ENCODE data around the gene VIPR1. TPM values are rescaled to one million over a fixed set of nuclear protein-coding genes. Genes with fewer than 3 reads are reported as not detected.

VIPR1 gene
- total RNA-seq, 1 experiment from 2014 or later: 3.7 TPM

GRCh38 chr3:42532229-42532628, 29.8 kb downstream of the VIPR1 start:
- H3K36me3 ChIP-seq (ENCODE audit: low read depth, low read length): no peaks in the 10 kb centered on the region
- intact Hi-C loops (cut with micrococcal nuclease): no loop called here
- H3K9me3 ChIP-seq (ENCODE audit: low read length): no peaks in the 10 kb centered on the region
- no peak overlapping the region for H3K4me2 ChIP-seq (ENCODE audit: low read length)
- H3K4me1 ChIP-seq (ENCODE audit: insufficient read depth, low read length): no peaks in the 10 kb centered on the region
- no peaks in the 10 kb centered on the region for H4K20me1 ChIP-seq (ENCODE audit: low read length)
- no peak for DNase-seq
- H2AFZ ChIP-seq (ENCODE audit: low read length): no peak overlapping the region
- H3K27me3 ChIP-seq (ENCODE audit: low read length): no peaks in the 10 kb centered on the region
- BruUV-seq (replicated peaks): no TSS peak
- no peaks in the 10 kb centered on the region for H3K79me2 ChIP-seq (ENCODE audit: low read length)
- TF ChIP-seq EZH2phosphoT487 (IDR thresholded peaks at IDR 0.05; ENCODE audit: borderline replicate concordance, low read length) (no peak), EZH2 (IDR thresholded peaks at IDR 0.05; ENCODE audit: low read length, unreplicated experiment) (no peak), CTCF (conservative IDR thresholded peaks at IDR 0.05; ENCODE audit: low read depth, low read length) (no peak)
- ATAC-seq: no peak
- no peak overlapping the region for H3K4me3 ChIP-seq (ENCODE audit: low read length)
- H3K9ac ChIP-seq (ENCODE audit: low read length): no peak overlapping the region
- CTCF ChIA-PET: no interaction called here
- H3F3A ChIP-seq (ENCODE audit: low read length, unreplicated experiment): no peaks in the 10 kb centered on the region
- POLR2A ChIA-PET (ENCODE audit: unreplicated experiment): no interaction called here
- no peaks in the 10 kb centered on the region for H3K9me2 ChIP-seq (replicated peaks; ENCODE audit: low read length)
- no peak overlapping the region for H3K27ac ChIP-seq (ENCODE audit: low read length)

- intact Hi-C loops (cut with micrococcal nuclease): no loop called here
- no peaks in the 10 kb centered on the region for H3K4me1 ChIP-seq (ENCODE audit: insufficient read depth, low read length)
- H3K9me2 ChIP-seq (replicated peaks; ENCODE audit: low read length): no peaks in the 10 kb centered on the region
- TF ChIP-seq EZH2phosphoT487 (IDR thresholded peaks at IDR 0.05; ENCODE audit: borderline replicate concordance, low read length) (no peak), CTCF (conservative IDR thresholded peaks at IDR 0.05; ENCODE audit: low read depth, low read length) (no peak), EZH2 (IDR thresholded peaks at IDR 0.05; ENCODE audit: low read length, unreplicated experiment) (no peak)
- ChIA-PET POLR2A (ENCODE audit: unreplicated experiment) (no interaction called here), CTCF (no interaction called here)
- DNase-seq: no peak
- no peaks in the 10 kb centered on the region for H4K20me1 ChIP-seq (ENCODE audit: low read length)
- no peaks in the 10 kb centered on the region for H3K9me3 ChIP-seq (ENCODE audit: low read length)
- H3K36me3 ChIP-seq (ENCODE audit: low read depth, low read length): no peaks in the 10 kb centered on the region
- H3K27ac ChIP-seq (ENCODE audit: low read length): no peak overlapping the region
- no peaks in the 10 kb centered on the region for H3F3A ChIP-seq (ENCODE audit: low read length, unreplicated experiment)
- no peaks in the 10 kb centered on the region for H3K27me3 ChIP-seq (ENCODE audit: low read length)
- H3K79me2 ChIP-seq (ENCODE audit: low read length): no peaks in the 10 kb centered on the region
- BruUV-seq (replicated peaks): no TSS peak
- no peak overlapping the region for H3K9ac ChIP-seq (ENCODE audit: low read length)
- no peak overlapping the region for H3K4me3 ChIP-seq (ENCODE audit: low read length)
- peak; percentile 14; the same call in 1 of the 2 replicates for ATAC-seq
- no peak overlapping the region for H2AFZ ChIP-seq (ENCODE audit: low read length)
- H3K4me2 ChIP-seq (ENCODE audit: low read length): no peak overlapping the region
These were observed 30.9 kb downstream of the VIPR1 start for GRCh38 chr3:42533161-42533897.

- Histone ChIP-seq H3K27me3 (ENCODE audit: low read length) (no peaks in the 10 kb centered on the region), H3K9me2 (replicated peaks; ENCODE audit: low read length) (no peaks in the 10 kb centered on the region), H3K9ac (ENCODE audit: low read length) (no peak overlapping the region), H4K20me1 (ENCODE audit: low read length) (no peaks in the 10 kb centered on the region), H3K36me3 (ENCODE audit: low read depth, low read length) (no peaks in the 10 kb centered on the region), H3K4me2 (ENCODE audit: low read length) (no peak overlapping the region), H3K4me1 (ENCODE audit: insufficient read depth, low read length) (no peaks in the 10 kb centered on the region), H3K27ac (ENCODE audit: low read length) (no peak overlapping the region), H2AFZ (ENCODE audit: low read length) (no peak overlapping the region), H3K79me2 (ENCODE audit: low read length) (no peaks in the 10 kb centered on the region), H3K4me3 (ENCODE audit: low read length) (no peak overlapping the region), H3F3A (ENCODE audit: low read length, unreplicated experiment) (no peaks in the 10 kb centered on the region), H3K9me3 (ENCODE audit: low read length) (no peaks in the 10 kb centered on the region)
- intact Hi-C loops (cut with micrococcal nuclease): no loop called here
- POLR2A ChIA-PET (ENCODE audit: unreplicated experiment): no interaction called here
- DNase-seq (peak; percentile 53), ATAC-seq (peak; percentile 33)
- TF ChIP-seq EZH2 (IDR thresholded peaks at IDR 0.05; ENCODE audit: low read length, unreplicated experiment) (no peak), CTCF (conservative IDR thresholded peaks at IDR 0.05; ENCODE audit: low read depth, low read length) (peak; percentile 68)
- CTCF ChIA-PET: no interaction called here
- no TSS peak for BruUV-seq (replicated peaks)
These were observed 33.7 kb downstream of the VIPR1 start for GRCh38 chr3:42535981-42536784.
